ENCODE measurements around the gene TAF1A.

- TF ChIP-seq CTCF (IDR thresholded peaks at IDR 0.05) (no peak), POLR2A (IDR thresholded peaks at IDR 0.05) (no peak)
Measured at GRCh38 chr1:222632749-222633148, 43.0 kb upstream of the TAF1A start.
